K562 (cell line): ENCODE results near the gene EIF1B. TPM values are rescaled to one million over a fixed set of nuclear protein-coding genes. Genes with fewer than 3 reads are reported as not detected.

Experiments
- CREBBP ChIP-seq: IDR thresholded peaks from one replicate; pipeline ENCODE4 v1.6.1; 2012; ENCODE audit warnings: low read depth, mild to moderate bottlenecking, control low read depth, inconsistent platforms, low read length
- LEF1 ChIP-seq: fragments of 450-650 bp; IDR thresholded peaks from 2 replicates; pipeline ENCODE4 v1.6.1; 2016; ENCODE audit warnings: mild to moderate bottlenecking
- MEF2A ChIP-seq: IDR thresholded peaks from 2 replicates; pipeline ENCODE4 v1.6.1; 2011; ENCODE audit warnings: low read depth, mild to moderate bottlenecking, low read length, moderate library complexity; ENCODE audit not compliant: control insufficient read depth
- MEF2D ChIP-seq: conservative IDR thresholded peaks from 2 replicates; pipeline ENCODE4 v1.6.1; 2016; ENCODE audit warnings: low read depth, missing genetic modification characterization, missing compliant biosample characterization
- MEIS2 ChIP-seq: fragments of 450-650 bp; IDR thresholded peaks from 2 replicates; pipeline ENCODE4 v1.6.1; 2014; ENCODE audit warnings: mild to moderate bottlenecking; ENCODE audit not compliant: partially characterized antibody
- SMAD4 ChIP-seq: fragments of 250-450 bp; sonication (Bioruptor Pico); conservative IDR thresholded peaks from 2 replicates; pipeline ENCODE4 v1.8.0; 2021; ENCODE audit warnings: inconsistent platforms, mild to moderate bottlenecking, moderate library complexity
- ZNF668 ChIP-seq: fragments of 250-450 bp; sonication (Bioruptor Pico); IDR thresholded peaks from 2 replicates; pipeline ENCODE4 v1.8.0; 2022; ENCODE audit warnings: mild to moderate bottlenecking, inconsistent platforms
- polyA plus RNA-seq, 8 experiments: library from polyadenylated mRNA; depleted of rRNA in 4 of 8; stranded (reverse) in 5 of 8; unstranded in 3 of 8; fragments of >200 nt; fragmentation: Nextera tagmentation in 2 of 8; fragmentation: Illumina TruSeq in 1 of 8; extraction: Ambion mirVana in 2 of 8; extraction: Trizol in 1 of 8; gene quantifications; 2 replicates each; pipeline versions ENCODE4 v1.2.1 to v1.2.3, GENCODE V29; 2011 to 2014; ENCODE audit warnings: inconsistent platforms in 1 of 8, missing spikeins in 1 of 8
- total RNA-seq, 7 experiments: library from RNA; depleted of rRNA in 6 of 7; stranded (reverse); fragments of >200 nt in 6 of 7; fragmentation: Illumina TruSeq in 2 of 7; extraction: Trizol in 2 of 7; gene quantifications; 2 replicates each; pipeline versions ENCODE4 v1.2.1 to v1.2.3, GENCODE V29; 2011 to 2021; ENCODE audit warnings: low replicate concordance in 1 of 7
- TF ChIP-seq, protein P1 (sequence below): sonication (generic); formaldehyde crosslinking; IDR thresholded peaks from 2 replicates; pipeline ENCODE4 v1.8.1; 2023; ENCODE audit warnings: mild to moderate bottlenecking, missing genetic modification reagents
- TF ChIP-seq, protein P2 (sequence below), 2 experiments: IDR thresholded peaks in 1 of 2; conservative IDR thresholded peaks in 1 of 2; 2 replicates each; pipeline ENCODE4 v1.6.1; 2016; ENCODE audit warnings: low read depth in 2 of 2, mild to moderate bottlenecking in 1 of 2, missing compliant biosample characterization in 1 of 2, missing genetic modification characterization in 1 of 2, moderate library complexity in 1 of 2
- TF ChIP-seq, protein P3 (sequence below): sonication (generic); formaldehyde crosslinking; IDR thresholded peaks from 2 replicates; pipeline ENCODE4 v1.8.0; 2023; ENCODE audit warnings: missing genetic modification reagents, mild to moderate bottlenecking, borderline replicate concordance
- TF ChIP-seq, protein P4 (sequence below): fragments of 450-650 bp; IDR thresholded peaks from 2 replicates; pipeline ENCODE4 v1.6.1; 2017; ENCODE audit warnings: antibody characterized with exemption, mild to moderate bottlenecking

The EIF1B gene
- total and polyA plus RNA-seq, 9 of the 15 experiments (the other 6 are each of a cell fraction or from before 2014, with no cell fraction given): 18.1 to 184 (median 78.9) TPM

DNA sequence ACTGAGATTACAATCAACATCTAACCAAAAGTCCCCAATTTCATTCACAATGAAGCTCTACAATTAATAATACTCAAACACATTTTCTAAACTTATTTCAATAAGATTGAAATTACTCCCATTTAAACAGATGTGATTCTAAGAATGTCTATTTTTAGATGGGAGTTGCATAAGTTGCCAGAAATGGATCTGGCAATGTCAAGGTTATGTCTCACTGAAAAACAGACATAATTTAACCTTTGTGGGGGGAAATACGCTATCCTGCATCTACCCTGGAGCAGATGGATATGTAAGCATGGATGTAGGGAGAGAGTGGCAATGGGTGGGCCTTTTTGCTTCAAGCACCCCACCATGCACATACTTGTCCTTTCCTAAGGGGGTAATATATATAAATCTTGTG lies 6.7 kb upstream of the EIF1B start (continued):
- TF ChIP-seq, protein P1, sequence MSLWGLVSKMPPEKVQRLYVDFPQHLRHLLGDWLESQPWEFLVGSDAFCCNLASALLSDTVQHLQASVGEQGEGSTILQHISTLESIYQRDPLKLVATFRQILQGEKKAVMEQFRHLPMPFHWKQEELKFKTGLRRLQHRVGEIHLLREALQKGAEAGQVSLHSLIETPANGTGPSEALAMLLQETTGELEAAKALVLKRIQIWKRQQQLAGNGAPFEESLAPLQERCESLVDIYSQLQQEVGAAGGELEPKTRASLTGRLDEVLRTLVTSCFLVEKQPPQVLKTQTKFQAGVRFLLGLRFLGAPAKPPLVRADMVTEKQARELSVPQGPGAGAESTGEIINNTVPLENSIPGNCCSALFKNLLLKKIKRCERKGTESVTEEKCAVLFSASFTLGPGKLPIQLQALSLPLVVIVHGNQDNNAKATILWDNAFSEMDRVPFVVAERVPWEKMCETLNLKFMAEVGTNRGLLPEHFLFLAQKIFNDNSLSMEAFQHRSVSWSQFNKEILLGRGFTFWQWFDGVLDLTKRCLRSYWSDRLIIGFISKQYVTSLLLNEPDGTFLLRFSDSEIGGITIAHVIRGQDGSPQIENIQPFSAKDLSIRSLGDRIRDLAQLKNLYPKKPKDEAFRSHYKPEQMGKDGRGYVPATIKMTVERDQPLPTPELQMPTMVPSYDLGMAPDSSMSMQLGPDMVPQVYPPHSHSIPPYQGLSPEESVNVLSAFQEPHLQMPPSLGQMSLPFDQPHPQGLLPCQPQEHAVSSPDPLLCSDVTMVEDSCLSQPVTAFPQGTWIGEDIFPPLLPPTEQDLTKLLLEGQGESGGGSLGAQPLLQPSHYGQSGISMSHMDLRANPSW (CRISPR knock-in tag): no peak
- TF ChIP-seq, protein P2, sequence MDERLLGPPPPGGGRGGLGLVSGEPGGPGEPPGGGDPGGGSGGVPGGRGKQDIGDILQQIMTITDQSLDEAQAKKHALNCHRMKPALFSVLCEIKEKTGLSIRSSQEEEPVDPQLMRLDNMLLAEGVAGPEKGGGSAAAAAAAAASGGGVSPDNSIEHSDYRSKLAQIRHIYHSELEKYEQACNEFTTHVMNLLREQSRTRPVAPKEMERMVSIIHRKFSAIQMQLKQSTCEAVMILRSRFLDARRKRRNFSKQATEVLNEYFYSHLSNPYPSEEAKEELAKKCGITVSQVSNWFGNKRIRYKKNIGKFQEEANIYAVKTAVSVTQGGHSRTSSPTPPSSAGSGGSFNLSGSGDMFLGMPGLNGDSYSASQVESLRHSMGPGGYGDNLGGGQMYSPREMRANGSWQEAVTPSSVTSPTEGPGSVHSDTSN (CRISPR knock-in tag; IDR thresholded peaks at IDR 0.05; ENCODE audit: low read depth): no peak
- TF ChIP-seq, protein P2 (tag; conservative IDR thresholded peaks at IDR 0.05; ENCODE audit: low read depth): no peak; the same call in 1 of the 2 replicates
- TF ChIP-seq CREBBP (no peak), ZNF668 (CRISPR knock-in tag) (no peak), MEF2D (tag) (peak; percentile 63; the same call in 1 of the 2 replicates), MEIS2 (no peak), LEF1 (no peak), SMAD4 (0 out of 2 replicates have a peak, but pooled peaks have one; percentile 51), MEF2A (peak; percentile 78; the same call in 1 of the 2 replicates)
- TF ChIP-seq, protein P3, sequence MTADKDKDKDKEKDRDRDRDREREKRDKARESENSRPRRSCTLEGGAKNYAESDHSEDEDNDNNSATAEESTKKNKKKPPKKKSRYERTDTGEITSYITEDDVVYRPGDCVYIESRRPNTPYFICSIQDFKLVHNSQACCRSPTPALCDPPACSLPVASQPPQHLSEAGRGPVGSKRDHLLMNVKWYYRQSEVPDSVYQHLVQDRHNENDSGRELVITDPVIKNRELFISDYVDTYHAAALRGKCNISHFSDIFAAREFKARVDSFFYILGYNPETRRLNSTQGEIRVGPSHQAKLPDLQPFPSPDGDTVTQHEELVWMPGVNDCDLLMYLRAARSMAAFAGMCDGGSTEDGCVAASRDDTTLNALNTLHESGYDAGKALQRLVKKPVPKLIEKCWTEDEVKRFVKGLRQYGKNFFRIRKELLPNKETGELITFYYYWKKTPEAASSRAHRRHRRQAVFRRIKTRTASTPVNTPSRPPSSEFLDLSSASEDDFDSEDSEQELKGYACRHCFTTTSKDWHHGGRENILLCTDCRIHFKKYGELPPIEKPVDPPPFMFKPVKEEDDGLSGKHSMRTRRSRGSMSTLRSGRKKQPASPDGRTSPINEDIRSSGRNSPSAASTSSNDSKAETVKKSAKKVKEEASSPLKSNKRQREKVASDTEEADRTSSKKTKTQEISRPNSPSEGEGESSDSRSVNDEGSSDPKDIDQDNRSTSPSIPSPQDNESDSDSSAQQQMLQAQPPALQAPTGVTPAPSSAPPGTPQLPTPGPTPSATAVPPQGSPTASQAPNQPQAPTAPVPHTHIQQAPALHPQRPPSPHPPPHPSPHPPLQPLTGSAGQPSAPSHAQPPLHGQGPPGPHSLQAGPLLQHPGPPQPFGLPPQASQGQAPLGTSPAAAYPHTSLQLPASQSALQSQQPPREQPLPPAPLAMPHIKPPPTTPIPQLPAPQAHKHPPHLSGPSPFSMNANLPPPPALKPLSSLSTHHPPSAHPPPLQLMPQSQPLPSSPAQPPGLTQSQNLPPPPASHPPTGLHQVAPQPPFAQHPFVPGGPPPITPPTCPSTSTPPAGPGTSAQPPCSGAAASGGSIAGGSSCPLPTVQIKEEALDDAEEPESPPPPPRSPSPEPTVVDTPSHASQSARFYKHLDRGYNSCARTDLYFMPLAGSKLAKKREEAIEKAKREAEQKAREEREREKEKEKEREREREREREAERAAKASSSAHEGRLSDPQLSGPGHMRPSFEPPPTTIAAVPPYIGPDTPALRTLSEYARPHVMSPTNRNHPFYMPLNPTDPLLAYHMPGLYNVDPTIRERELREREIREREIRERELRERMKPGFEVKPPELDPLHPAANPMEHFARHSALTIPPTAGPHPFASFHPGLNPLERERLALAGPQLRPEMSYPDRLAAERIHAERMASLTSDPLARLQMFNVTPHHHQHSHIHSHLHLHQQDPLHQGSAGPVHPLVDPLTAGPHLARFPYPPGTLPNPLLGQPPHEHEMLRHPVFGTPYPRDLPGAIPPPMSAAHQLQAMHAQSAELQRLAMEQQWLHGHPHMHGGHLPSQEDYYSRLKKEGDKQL: no peak
- TF ChIP-seq, protein P4, sequence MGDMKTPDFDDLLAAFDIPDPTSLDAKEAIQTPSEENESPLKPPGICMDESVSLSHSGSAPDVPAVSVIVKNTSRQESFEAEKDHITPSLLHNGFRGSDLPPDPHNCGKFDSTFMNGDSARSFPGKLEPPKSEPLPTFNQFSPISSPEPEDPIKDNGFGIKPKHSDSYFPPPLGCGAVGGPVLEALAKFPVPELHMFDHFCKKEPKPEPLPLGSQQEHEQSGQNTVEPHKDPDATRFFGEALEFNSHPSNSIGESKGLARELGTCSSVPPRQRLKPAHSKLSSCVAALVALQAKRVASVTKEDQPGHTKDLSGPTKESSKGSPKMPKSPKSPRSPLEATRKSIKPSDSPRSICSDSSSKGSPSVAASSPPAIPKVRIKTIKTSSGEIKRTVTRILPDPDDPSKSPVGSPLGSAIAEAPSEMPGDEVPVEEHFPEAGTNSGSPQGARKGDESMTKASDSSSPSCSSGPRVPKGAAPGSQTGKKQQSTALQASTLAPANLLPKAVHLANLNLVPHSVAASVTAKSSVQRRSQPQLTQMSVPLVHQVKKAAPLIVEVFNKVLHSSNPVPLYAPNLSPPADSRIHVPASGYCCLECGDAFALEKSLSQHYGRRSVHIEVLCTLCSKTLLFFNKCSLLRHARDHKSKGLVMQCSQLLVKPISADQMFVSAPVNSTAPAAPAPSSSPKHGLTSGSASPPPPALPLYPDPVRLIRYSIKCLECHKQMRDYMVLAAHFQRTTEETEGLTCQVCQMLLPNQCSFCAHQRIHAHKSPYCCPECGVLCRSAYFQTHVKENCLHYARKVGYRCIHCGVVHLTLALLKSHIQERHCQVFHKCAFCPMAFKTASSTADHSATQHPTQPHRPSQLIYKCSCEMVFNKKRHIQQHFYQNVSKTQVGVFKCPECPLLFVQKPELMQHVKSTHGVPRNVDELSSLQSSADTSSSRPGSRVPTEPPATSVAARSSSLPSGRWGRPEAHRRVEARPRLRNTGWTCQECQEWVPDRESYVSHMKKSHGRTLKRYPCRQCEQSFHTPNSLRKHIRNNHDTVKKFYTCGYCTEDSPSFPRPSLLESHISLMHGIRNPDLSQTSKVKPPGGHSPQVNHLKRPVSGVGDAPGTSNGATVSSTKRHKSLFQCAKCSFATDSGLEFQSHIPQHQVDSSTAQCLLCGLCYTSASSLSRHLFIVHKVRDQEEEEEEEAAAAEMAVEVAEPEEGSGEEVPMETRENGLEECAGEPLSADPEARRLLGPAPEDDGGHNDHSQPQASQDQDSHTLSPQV: 0 out of 2 replicates have a peak, but pooled peaks have one; percentile 42
